Ishikawa (cell line): ENCODE measurements around the gene SZT2.

Source experiments
- EP300 ChIP-seq: IDR thresholded peaks from 2 replicates; pipeline ENCODE4 v1.6.1; 2012; ENCODE audit warnings: borderline replicate concordance
- NFIC ChIP-seq: IDR thresholded peaks from 2 replicates; pipeline ENCODE4 v1.6.1; 2012
- REST ChIP-seq: IDR thresholded peaks from 2 replicates; pipeline ENCODE4 v1.6.1; 2012; ENCODE audit warnings: low read depth, mild to moderate bottlenecking
- YY1 ChIP-seq: IDR thresholded peaks from 2 replicates; pipeline ENCODE4 v1.6.1; 2012; ENCODE audit warnings: low read depth

- no peak for TF ChIP-seq EP300
- no peak for TF ChIP-seq YY1
- TF ChIP-seq NFIC = no peak
- no peak for TF ChIP-seq REST
Observed at GRCh38 chr1:43383449-43383848, 6.2 kb upstream of the SZT2 start.
